ENCODE measurements around the gene AP2B1.

AP2B1 gene

DNA sequence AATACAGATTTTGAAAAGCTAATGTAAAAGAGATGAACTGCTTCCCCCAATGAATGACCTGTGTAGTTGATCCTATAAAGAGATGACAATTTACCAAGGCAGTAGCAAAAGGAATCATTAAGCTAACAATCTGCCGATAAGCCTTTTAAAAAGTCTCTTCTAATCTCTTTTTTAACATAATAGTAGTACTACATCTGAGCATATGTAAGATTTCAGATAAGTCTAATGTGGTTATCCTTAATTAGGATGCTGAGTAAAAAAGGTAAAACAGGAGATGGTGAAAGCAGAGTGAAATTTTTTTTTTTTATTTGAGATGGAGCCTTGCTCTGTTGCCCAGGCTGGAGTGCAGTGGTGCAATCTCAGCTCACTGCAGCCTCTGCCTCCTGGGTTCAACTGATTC lies 118.1 kb downstream of the AP2B1 start:
- H3K4me3 ChIP-seq, result no peak overlapping the region
- no peak for DNase-seq (ENCODE audit: low spot score)
- H3K27ac ChIP-seq, result no peak overlapping the region
- TF ChIP-seq, protein P1, sequence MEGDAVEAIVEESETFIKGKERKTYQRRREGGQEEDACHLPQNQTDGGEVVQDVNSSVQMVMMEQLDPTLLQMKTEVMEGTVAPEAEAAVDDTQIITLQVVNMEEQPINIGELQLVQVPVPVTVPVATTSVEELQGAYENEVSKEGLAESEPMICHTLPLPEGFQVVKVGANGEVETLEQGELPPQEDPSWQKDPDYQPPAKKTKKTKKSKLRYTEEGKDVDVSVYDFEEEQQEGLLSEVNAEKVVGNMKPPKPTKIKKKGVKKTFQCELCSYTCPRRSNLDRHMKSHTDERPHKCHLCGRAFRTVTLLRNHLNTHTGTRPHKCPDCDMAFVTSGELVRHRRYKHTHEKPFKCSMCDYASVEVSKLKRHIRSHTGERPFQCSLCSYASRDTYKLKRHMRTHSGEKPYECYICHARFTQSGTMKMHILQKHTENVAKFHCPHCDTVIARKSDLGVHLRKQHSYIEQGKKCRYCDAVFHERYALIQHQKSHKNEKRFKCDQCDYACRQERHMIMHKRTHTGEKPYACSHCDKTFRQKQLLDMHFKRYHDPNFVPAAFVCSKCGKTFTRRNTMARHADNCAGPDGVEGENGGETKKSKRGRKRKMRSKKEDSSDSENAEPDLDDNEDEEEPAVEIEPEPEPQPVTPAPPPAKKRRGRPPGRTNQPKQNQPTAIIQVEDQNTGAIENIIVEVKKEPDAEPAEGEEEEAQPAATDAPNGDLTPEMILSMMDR (IDR thresholded peaks at IDR 0.05), result no peak

DNA sequence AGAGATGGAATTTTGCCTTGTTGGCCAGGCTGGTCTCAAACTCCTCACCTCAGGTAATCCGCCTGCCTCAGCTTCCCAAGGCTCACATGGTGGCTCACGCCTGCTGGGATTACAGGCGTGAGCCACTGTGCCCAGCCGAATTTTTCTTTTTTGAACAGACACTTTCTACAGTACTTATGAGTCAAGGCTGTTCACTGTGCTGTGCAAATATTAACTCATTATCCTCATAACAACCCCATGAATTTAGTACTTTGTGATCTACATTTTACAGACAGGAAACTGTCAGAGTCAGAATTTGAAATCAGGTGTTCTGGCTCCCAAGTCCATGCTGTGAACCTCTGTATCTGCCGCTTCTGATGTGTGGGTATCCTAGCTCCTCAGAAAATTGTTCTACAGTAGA lies 118.6 kb downstream of the AP2B1 start:
- Histone ChIP-seq H3K27ac (no peak overlapping the region), H3K4me3 (no peak overlapping the region)
- DNase-seq (ENCODE audit: low spot score), result no peak
- TF ChIP-seq, protein P1 (IDR thresholded peaks at IDR 0.05), result no peak

DNA sequence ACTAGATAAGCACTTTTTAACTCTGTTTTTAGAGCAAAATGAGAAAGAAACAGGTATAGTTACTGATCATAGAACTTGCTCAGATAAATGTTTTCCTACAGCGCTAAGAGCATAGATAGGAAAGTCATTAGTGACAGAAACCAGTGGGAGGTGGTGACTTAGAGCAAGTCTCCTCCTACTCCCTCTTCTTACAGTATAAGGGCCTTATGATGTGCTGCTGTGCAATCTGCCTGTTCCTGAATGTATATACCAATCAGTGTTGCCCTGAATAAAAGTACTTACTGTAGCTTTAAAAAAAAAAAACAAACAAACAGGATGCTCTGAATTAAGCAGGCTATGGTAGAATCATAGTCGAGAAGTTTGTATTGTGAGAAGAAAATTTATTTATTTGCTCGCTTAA lies 121.0 kb downstream of the AP2B1 start:
- Histone ChIP-seq H3K27ac (no peak overlapping the region), H3K4me3 (no peak overlapping the region)
- no peak for DNase-seq (ENCODE audit: low spot score)
- TF ChIP-seq, protein P1 (IDR thresholded peaks at IDR 0.05), result no peak

DNA sequence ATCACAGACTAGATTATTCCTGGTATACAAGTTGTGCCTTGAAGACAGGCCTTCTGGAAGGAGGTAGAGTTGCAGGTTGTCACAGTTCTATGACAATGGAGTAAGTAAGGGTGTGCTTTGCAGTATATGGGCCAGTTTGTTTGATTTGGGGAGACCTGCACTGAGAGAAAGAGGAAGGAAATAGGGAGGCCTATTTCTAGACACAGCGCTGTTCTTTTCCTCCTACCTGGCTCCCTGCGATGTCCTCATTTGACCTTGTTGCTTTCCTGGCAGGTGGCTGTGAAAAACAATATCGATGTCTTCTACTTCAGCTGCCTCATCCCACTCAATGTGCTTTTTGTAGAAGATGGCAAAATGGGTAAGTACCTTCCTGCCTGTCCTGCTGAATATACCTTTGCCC lies 121.8 kb downstream of the AP2B1 start:
- no peak for DNase-seq (ENCODE audit: low spot score)
- no peak overlapping the region for H3K4me3 ChIP-seq
- TF ChIP-seq, protein P1 (IDR thresholded peaks at IDR 0.05), result no peak
- no peak overlapping the region for H3K27ac ChIP-seq

DNA sequence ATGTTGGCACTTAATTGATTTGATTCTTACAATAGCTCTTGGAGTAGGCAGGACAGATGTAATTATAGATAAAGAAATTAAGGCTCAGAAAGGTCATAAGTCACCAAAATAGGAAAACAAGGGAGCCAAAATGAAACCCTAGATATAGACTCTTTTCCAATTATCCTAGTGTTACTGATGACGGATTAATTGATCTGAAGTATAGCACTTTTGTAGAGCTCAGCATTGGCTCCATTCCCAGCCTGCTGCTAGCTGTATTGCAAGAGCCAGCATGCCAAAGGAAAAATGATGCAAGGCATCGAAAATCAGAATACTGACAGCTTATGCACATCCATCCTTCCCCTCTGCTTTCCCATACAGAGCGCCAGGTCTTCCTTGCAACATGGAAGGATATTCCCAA lies 122.8 kb downstream of the AP2B1 start:
- Histone ChIP-seq H3K4me3 (no peak overlapping the region), H3K27ac (no peak overlapping the region)
- TF ChIP-seq, protein P1 (IDR thresholded peaks at IDR 0.05), result no peak
- DNase-seq (ENCODE audit: low spot score), result no peak

DNA sequence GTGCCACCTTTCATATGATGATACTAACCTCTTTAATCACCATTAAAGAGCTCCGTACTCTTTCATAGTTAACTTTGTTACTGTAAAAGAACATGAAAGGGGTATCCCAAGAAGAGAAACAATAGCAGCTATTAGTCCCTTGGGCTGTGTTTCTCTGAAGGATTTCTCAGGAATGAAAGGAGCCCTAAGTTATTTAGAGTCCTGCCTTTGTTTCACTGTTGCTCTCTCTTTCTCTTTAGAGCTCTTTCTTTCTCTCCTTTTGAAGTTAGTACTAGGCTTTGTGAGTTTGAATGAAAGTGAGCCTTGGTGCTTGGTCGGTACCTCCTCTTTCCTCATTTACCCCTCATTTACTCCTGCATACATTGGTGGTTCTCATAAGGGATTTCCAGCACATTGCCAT lies 123.8 kb downstream of the AP2B1 start:
- Histone ChIP-seq H3K4me3 (no peak overlapping the region), H3K27ac (no peak overlapping the region)
- TF ChIP-seq, protein P1 (IDR thresholded peaks at IDR 0.05), result no peak
- DNase-seq (ENCODE audit: low spot score), result no peak

DNA sequence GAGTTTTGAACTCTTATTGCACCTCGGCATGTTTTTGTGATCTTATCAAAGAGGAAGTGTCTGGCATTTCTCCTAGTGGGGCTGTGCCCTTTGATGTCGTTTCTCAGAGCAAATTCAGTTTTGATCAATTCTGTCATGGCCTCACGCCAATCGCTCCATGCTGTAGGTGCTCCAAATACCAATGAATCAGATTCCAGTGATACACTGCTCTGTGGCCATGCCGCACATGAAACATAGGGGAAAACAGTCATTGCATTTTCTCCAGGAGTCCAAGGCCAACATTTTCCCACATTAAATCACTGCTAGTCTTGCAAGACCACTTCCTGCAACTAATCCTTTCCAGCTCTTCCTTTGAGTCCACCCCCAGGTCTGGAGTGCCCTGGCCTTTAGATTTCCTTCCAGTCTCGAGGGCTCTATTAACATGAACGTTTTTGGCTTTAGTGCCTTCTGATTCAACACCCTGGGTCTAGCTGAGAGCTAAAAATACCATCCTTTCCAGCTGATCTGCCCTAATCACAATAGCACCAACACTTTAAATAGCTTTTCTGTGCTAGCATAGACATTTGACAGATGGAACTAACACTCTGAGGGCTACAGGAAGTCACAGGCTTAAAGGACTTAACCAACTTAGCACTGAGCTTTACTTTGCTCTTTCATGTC lies 126.1 kb downstream of the AP2B1 start:
- TF ChIP-seq, protein P1 (IDR thresholded peaks at IDR 0.05), result no peak
- DNase-seq (ENCODE audit: low spot score), result no peak
- no peak overlapping the region for H3K27ac ChIP-seq
- H3K4me3 ChIP-seq, result no peak overlapping the region

Data from coronary artery (tissue), 2 donors.